ENCODE data around the gene TSPY9. TPM values are rescaled to one million over a fixed set of nuclear protein-coding genes. Genes with fewer than 3 reads are reported as not detected.
"Not testable (repeated sequence)": the region's sequence is repeated elsewhere in the genome, so short reads cannot be mapped to it uniquely, and the experiment has no call there.

TSPY9 gene, protein sequence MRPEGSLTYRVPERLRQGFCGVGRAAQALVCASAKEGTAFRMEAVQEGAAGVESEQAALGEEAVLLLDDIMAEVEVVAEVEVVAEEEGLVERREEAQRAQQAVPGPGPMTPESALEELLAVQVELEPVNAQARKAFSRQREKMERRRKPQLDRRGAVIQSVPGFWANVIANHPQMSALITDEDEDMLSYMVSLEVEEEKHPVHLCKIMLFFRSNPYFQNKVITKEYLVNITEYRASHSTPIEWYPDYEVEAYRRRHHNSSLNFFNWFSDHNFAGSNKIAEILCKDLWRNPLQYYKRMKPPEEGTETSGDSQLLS
- total RNA-seq (2021): not detected in 2 replicates
- long read RNA-seq: 0 reads

DNA sequence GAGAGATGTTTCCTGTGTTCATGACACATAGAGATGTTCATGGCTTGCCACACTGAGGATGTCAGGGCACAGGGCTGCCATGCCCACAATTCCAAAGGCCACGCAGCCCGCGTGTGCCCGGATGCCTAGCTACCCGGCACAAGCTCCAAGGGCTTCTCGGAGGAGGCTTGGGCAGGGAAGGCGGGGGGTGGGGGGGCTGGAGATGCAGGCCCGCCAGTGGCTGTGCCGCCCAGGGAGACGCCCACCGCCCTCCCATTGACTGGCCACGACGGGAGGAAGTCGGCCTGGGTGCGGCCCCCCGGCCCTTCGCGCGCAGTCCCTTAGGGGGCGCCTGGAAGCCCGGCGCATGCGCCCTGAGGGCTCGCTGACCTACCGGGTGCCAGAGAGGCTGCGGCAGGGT is at the start of gene TSPY9:
Gene TSPY9, plus strand, starts transcription at position 301 of the 400 bp plus-strand sequence. Its CDS starts 46 bp downstream, at position 347.
- not testable (repeated sequence) for H2BK120ac ChIP-seq (ENCODE audit: low read depth, low read length, poor library complexity, severe bottlenecking); H3K4me3 Mint-ChIP-seq; H3K23me2 ChIP-seq (ENCODE audit: insufficient read length, low read depth, low read length, poor library complexity, severe bottlenecking); H3K56ac ChIP-seq (ENCODE audit: insufficient read length, low read depth, low read length); H2BK5ac ChIP-seq (ENCODE audit: insufficient read length, low read length); H3K9me3 Mint-ChIP-seq; H3K27me3 Mint-ChIP-seq (ENCODE audit: low read depth); H3K23ac ChIP-seq (ENCODE audit: insufficient read length, low read depth, low read length); H2BK20ac ChIP-seq (ENCODE audit: low read depth, low read length, poor library complexity, severe bottlenecking); H3K79me1 ChIP-seq (ENCODE audit: insufficient read depth, low read depth, low read length, poor library complexity, severe bottlenecking); H2BK12ac ChIP-seq (ENCODE audit: insufficient read length, low read depth, low read length); H3K14ac ChIP-seq (ENCODE audit: insufficient read depth, low read length); DNase-seq; H3T11ph ChIP-seq (ENCODE audit: low read length); H4K91ac ChIP-seq (ENCODE audit: insufficient read length, low read depth, low read length); H2AK5ac ChIP-seq (ENCODE audit: insufficient read length, low read length); H3K9ac ChIP-seq (ENCODE audit: extremely low read depth, insufficient read length, low read length); H3K4me1 Mint-ChIP-seq; H3K18ac ChIP-seq (ENCODE audit: insufficient read length, low read depth, low read length); H3K27ac ChIP-seq (ENCODE audit: insufficient read length, low read depth, low read length); H3K36me3 Mint-ChIP-seq (ENCODE audit: insufficient read depth in 1 of 3, low read depth in 3 of 3); H4K8ac ChIP-seq (replicated peaks; ENCODE audit: insufficient read length, low read depth, low read length); H4K5ac ChIP-seq (ENCODE audit: insufficient read length, low read depth, low read length); H3K79me2 ChIP-seq (ENCODE audit: insufficient read depth, low read length); H3K27ac Mint-ChIP-seq; H3K4me1 ChIP-seq (ENCODE audit: insufficient read depth, low read length); H2AFZ ChIP-seq (ENCODE audit: low read length); H3K9me3 ChIP-seq (ENCODE audit: control insufficient read depth, low read depth, low read length); H4K20me1 ChIP-seq (ENCODE audit: control insufficient read depth, insufficient read depth, insufficient read length); H2BK15ac ChIP-seq (ENCODE audit: low read depth, low read length); H3K27me3 ChIP-seq (ENCODE audit: insufficient read depth, low read length); H3K4ac ChIP-seq (ENCODE audit: low read depth, low read length); H3K4me2 ChIP-seq (ENCODE audit: insufficient read depth, insufficient read length, low read length)
- WGBS (ENCODE audit: extremely low coverage, insufficient read length, low lambda C conversion rate): no CpG with 5 or more reads among the region's 26 CpGs

DNA sequence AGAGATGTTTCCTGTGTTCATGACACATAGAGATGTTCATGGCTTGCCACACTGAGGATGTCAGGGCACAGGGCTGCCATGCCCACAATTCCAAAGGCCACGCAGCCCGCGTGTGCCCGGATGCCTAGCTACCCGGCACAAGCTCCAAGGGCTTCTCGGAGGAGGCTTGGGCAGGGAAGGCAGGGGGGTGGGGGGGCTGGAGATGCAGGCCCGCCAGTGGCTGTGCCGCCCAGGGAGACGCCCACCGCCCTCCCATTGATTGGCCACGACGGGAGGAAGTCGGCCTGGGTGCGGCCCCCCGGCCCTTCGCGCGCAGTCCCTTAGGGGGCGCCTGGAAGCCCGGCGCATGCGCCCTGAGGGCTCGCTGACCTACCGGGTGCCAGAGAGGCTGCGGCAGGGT is 20.4 kb upstream of the TSPY9 start, which contains the start of gene TSPY1:
Gene TSPY1, plus strand, starts transcription at position 301 of the 400 bp plus-strand sequence. Its CDS starts 46 bp downstream, at position 347.
- not testable (repeated sequence) for H3K9me3 Mint-ChIP-seq; H2AFZ ChIP-seq (ENCODE audit: low read length); H3K23ac ChIP-seq (ENCODE audit: insufficient read length, low read depth, low read length); H4K5ac ChIP-seq (ENCODE audit: insufficient read length, low read depth, low read length); H3K27me3 Mint-ChIP-seq (ENCODE audit: low read depth); H2BK20ac ChIP-seq (ENCODE audit: low read depth, low read length, poor library complexity, severe bottlenecking); H3K79me2 ChIP-seq (ENCODE audit: insufficient read depth, low read length); H3K36me3 Mint-ChIP-seq (ENCODE audit: insufficient read depth in 1 of 3, low read depth in 3 of 3); H3K4me3 Mint-ChIP-seq; H3T11ph ChIP-seq (ENCODE audit: low read length); H4K20me1 ChIP-seq (ENCODE audit: control insufficient read depth, insufficient read depth, insufficient read length); H3K4ac ChIP-seq (ENCODE audit: low read depth, low read length); H3K9me3 ChIP-seq (ENCODE audit: control insufficient read depth, low read depth, low read length); H2AK5ac ChIP-seq (ENCODE audit: insufficient read length, low read length); H3K9ac ChIP-seq (ENCODE audit: extremely low read depth, insufficient read length, low read length); H2BK12ac ChIP-seq (ENCODE audit: insufficient read length, low read depth, low read length); H3K18ac ChIP-seq (ENCODE audit: insufficient read length, low read depth, low read length); H4K91ac ChIP-seq (ENCODE audit: insufficient read length, low read depth, low read length); H3K27ac ChIP-seq (ENCODE audit: insufficient read length, low read depth, low read length); H3K56ac ChIP-seq (ENCODE audit: insufficient read length, low read depth, low read length); H2BK5ac ChIP-seq (ENCODE audit: insufficient read length, low read length); H4K8ac ChIP-seq (replicated peaks; ENCODE audit: insufficient read length, low read depth, low read length); H2BK15ac ChIP-seq (ENCODE audit: low read depth, low read length); H3K23me2 ChIP-seq (ENCODE audit: insufficient read length, low read depth, low read length, poor library complexity, severe bottlenecking); H3K4me1 ChIP-seq (ENCODE audit: insufficient read depth, low read length); DNase-seq; H3K27me3 ChIP-seq (ENCODE audit: insufficient read depth, low read length); H3K79me1 ChIP-seq (ENCODE audit: insufficient read depth, low read depth, low read length, poor library complexity, severe bottlenecking); H2BK120ac ChIP-seq (ENCODE audit: low read depth, low read length, poor library complexity, severe bottlenecking); H3K27ac Mint-ChIP-seq; H3K4me1 Mint-ChIP-seq; H3K4me2 ChIP-seq (ENCODE audit: insufficient read depth, insufficient read length, low read length); H3K14ac ChIP-seq (ENCODE audit: insufficient read depth, low read length)
- no CpG with 5 or more reads among the region's 25 CpGs for WGBS (ENCODE audit: extremely low coverage, insufficient read length, low lambda C conversion rate)

Measured in H9 (cell line).